Adrenal gland (tissue), 12 donors: ENCODE measurements around the gene MAP3K8. TPM values are rescaled to one million over a fixed set of nuclear protein-coding genes. Genes with fewer than 3 reads are reported as not detected.
"Not testable (repeated sequence)": the region's sequence is repeated elsewhere in the genome, so short reads cannot be mapped to it uniquely, and the experiment has no call there.

Experiments
- DNase-seq, 7 donors: peaks; one replicate each; pipeline ENCODE4 v3.0.0-alpha.2; 2019 to 2020
- H3K27ac ChIP-seq, 5 donors: fragments of 200-600 bp; sonication (generic) in 4 of 5; 1 replicate in 3 of 5; 2 replicates in 2 of 5; pipeline versions ENCODE4 v1.5.1 to v1.8.0; 2016 to 2020; ENCODE audit warnings: mild to moderate bottlenecking in 1 of 5
- H3K27me3 ChIP-seq: fragments of 200-600 bp; 2 replicates; pipeline ENCODE4 v1.8.0; 2021
- H3K36me3 ChIP-seq, 2 donors: fragments of 200-600 bp; replicated peaks in 1 of 2; 1 replicate in 1 of 2; 2 replicates in 1 of 2; pipeline versions ENCODE4 v1.5.1 to v1.8.0; 2018 to 2022
- H3K4me1 ChIP-seq, 2 donors: fragments of 200-600 bp; replicated peaks in 1 of 2; 1 replicate in 1 of 2; 2 replicates in 1 of 2; pipeline versions ENCODE4 v1.5.1 to v1.8.0; 2018 to 2021
- H3K4me3 ChIP-seq, 4 donors: fragments of 200-600 bp; sonication (generic) in 3 of 4; one replicate each; pipeline ENCODE4 v1.5.1; 2016 to 2018
- H3K9me3 ChIP-seq, 3 donors: fragments of 200-600 bp; sonication (generic) in 1 of 3; replicated peaks in 1 of 3; 1 replicate in 2 of 3; 2 replicates in 1 of 3; pipeline versions ENCODE4 v1.5.1 to v1.8.0; 2016 to 2021
- CTCF ChIP-seq, 6 experiments: fragments of 450-650 bp in 4 of 6; fragments of 200-600 bp in 2 of 6; sonication (generic) in 1 of 6; IDR thresholded peaks; 1 replicate in 5 of 6; 2 replicates in 1 of 6; pipeline versions ENCODE4 v1.5.1 to v1.8.0; 2016 to 2021; ENCODE audit warnings: antibody characterized with exemption in 6 of 6, mild to moderate bottlenecking in 2 of 6, moderate library complexity in 1 of 6
- POLR2A ChIP-seq, 2 donors: fragments of 450-650 bp; IDR thresholded peaks; one replicate each; pipeline ENCODE4 v1.6.1; 2017; ENCODE audit warnings: antibody characterized with exemption in 2 of 2, mild to moderate bottlenecking in 2 of 2, moderate library complexity in 1 of 2
- WGBS, 4 donors: extraction: QIAGEN DNeasy Blood & Tissue Kit in 2 of 4; methylation state at CpG; one replicate each; pipeline versions ENCODE4 v1.1.5 to v1.1.7; 2013 to 2017; 5-methylcytosine and 5-hydroxymethylcytosine counted together
- intact Hi-C, 2 donors: fragments of 100-400 bp; cut with DNase I; formaldehyde crosslinking; loops; one replicate each; pipeline versions ENCODE4 v1.14.1 to v1.15.0; 2022 to 2023
- polyA plus RNA-seq, 3 donors: library from polyadenylated mRNA; stranded (reverse); fragments of 200-250 nt in 2 of 3; fragments of 350-450 nt in 1 of 3; fragmentation: Illumina TruSeq in 1 of 3; extraction: RNeasy Lipid Tissue Mini Kit (QIAGEN cat#74804) in 1 of 3; gene quantifications; one replicate each; pipeline ENCODE4 v1.2.3, GENCODE V29; 2013 to 2014
- total RNA-seq, 9 donors: library from RNA; depleted of rRNA in 4 of 9; stranded (reverse); fragments of >200 nt in 4 of 9; fragments of 120-200 nt in 1 of 9; fragmentation: NEBNext Ultra II Directional in 1 of 9; extraction: Animal tissue kit (Norgen Biotek cat#: 25700) in 1 of 9; gene quantifications; one replicate each; pipeline versions ENCODE4 v1.1.0 to v1.2.4, GENCODE V29; 2013 to 2023
- donor health status: healthy with polysubstance abuse.
- donor health status: Bipolar disorder and iron deficiency.
- donor health status: DM: yes; HTN: yes; CAD: no.
- donor health status: DM: no; HTN: no; CAD: no.
- donor health status: DM: no; HTN: no; CAD: no.
- donor health status: DM: yes; HTN: yes; CAD: no.

MAP3K8 gene
- total and polyA plus RNA-seq, 12 donors: 2.0 to 58.0 (median 20.1) TPM

- H3K27ac ChIP-seq: no peak overlapping the region
- 97 to 100% (median 100%) methylated on average over 2 of the region's 2 CpGs for WGBS, 4 donors
Measured at GRCh38 chr10:30420266-30420665, 13.7 kb upstream of the MAP3K8 start.

GRCh38 chr10:30420766-30421165, 13.2 kb upstream of the MAP3K8 start:
- WGBS, 4 donors: 28 to 43% (median 36%) methylated on average over 1 of the region's 1 CpG
- DNase-seq: no peak
- Histone ChIP-seq H3K27ac (no peak overlapping the region), H3K36me3 (no peaks in the 10 kb centered on the region), H3K4me1 (peaks cover 6 to 21% of the 10 kb centered on the region in 2 donors), H3K9me3 (no peaks in the 10 kb centered on the region), H3K27me3 (no peaks in the 10 kb centered on the region), H3K4me3 (no peak overlapping the region)
- intact Hi-C loops: no loop called here
- TF ChIP-seq POLR2A (IDR thresholded peaks at IDR 0.05) (no peak), CTCF (IDR thresholded peaks at IDR 0.05) (no peak)

More at GRCh38 chr10:30420266-30420665, 13.7 kb upstream of the MAP3K8 start:
- no peaks in the 10 kb centered on the region for H3K27me3 ChIP-seq
- no peak for DNase-seq
- intact Hi-C loops: no loop called here
- no peaks in the 10 kb centered on the region for H3K9me3 ChIP-seq
- TF ChIP-seq POLR2A (IDR thresholded peaks at IDR 0.05) (no peak), CTCF (IDR thresholded peaks at IDR 0.05) (no peak)
- H3K4me3 ChIP-seq: no peak overlapping the region
- peaks cover 6 to 21% of the 10 kb centered on the region in 2 donors for H3K4me1 ChIP-seq
- H3K36me3 ChIP-seq: no peaks in the 10 kb centered on the region

GRCh38 chr10:30422151-30422695, 11.8 kb upstream of the MAP3K8 start:
- TF ChIP-seq POLR2A (IDR thresholded peaks at IDR 0.05) (no peak), CTCF (IDR thresholded peaks at IDR 0.05) (no peak)
- intact Hi-C loops: no loop called here
- no peak for DNase-seq
- H3K27ac ChIP-seq: no peak overlapping the region
- H3K27me3 ChIP-seq: no peaks in the 10 kb centered on the region
- 73 to 83% (median 80%) methylated on average over 7 of the region's 7 CpGs for WGBS, 4 donors
- H3K4me1 ChIP-seq: peaks cover 6 to 21% of the 10 kb centered on the region in 2 donors
- no peaks in the 10 kb centered on the region for H3K36me3 ChIP-seq
- no peak overlapping the region for H3K4me3 ChIP-seq
- H3K9me3 ChIP-seq: no peaks in the 10 kb centered on the region

GRCh38 chr10:30422981-30423654, 10.9 kb upstream of the MAP3K8 start:
- no peaks in the 10 kb centered on the region for H3K27me3 ChIP-seq
- no peak overlapping the region for H3K4me3 ChIP-seq
- TF ChIP-seq CTCF (IDR thresholded peaks at IDR 0.05): no peak
- no peak for TF ChIP-seq POLR2A (IDR thresholded peaks at IDR 0.05)
- H3K27ac ChIP-seq: peak overlapping the region in 3 of 5 donors; percentile 22 to 67 (median 27)
- peak in 6 of 7 donors; percentile 27 to 75 (median 46) for DNase-seq
- WGBS, 4 donors: 39 to 69% (median 57%) methylated on average over 8 of the region's 8 CpGs
- intact Hi-C loops: no loop called here
- H3K36me3 ChIP-seq: no peaks in the 10 kb centered on the region
- peaks cover 6 to 21% of the 10 kb centered on the region in 2 donors for H3K4me1 ChIP-seq
- H3K9me3 ChIP-seq: no peaks in the 10 kb centered on the region

- peaks cover under 1 to 15% of the 10 kb centered on the region in 2 donors for H3K4me1 ChIP-seq
- H3K27me3 ChIP-seq, H3K4me3 ChIP-seq, intact Hi-C loops, H3K36me3 ChIP-seq, DNase-seq, H3K9me3 ChIP-seq: not testable (repeated sequence)
- peak overlapping the region in 3 of 5 donors; percentile 2 to 67 (median 27) for H3K27ac ChIP-seq
- 60 to 69% (median 66%) methylated on average over 6 of the region's 6 CpGs for WGBS, 4 donors
Measured at GRCh38 chr10:30423655-30424275, 10.2 kb upstream of the MAP3K8 start.
